Stimulated activated naive CD4-positive, alpha-beta T cell treated with Interleukin-2 at 50 U/mL for 16 hours (primary cell): ENCODE measurements around the gene CCM2L.

ENCODE experiments used
- DNase-seq: peaks from one replicate; lab custom pipeline; 2025; lab: John Stamatoyannopoulos, UW

CCM2L gene

DNA sequence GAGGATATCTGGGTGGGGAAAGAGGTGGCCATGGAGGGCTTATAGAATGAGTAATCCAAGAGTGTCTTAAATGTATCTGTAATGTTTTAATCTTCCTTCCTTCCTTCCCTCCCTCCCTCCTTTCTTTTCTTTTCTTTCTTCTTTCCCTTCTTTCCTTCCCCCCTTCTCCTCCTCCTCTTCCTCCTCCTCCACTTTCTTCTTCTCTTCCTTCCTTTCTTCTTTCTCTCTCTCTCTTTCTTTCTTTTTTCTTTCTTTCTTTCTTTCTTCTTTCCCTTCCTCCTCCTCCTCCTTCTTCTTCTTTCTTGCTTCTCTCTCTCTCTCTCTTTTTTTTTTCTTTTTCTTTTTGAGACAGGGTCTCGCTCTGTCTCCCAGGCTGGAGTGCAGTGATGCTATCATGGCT lies 49.0 kb downstream of the CCM2L start:
- no peak for DNase-seq

DNA sequence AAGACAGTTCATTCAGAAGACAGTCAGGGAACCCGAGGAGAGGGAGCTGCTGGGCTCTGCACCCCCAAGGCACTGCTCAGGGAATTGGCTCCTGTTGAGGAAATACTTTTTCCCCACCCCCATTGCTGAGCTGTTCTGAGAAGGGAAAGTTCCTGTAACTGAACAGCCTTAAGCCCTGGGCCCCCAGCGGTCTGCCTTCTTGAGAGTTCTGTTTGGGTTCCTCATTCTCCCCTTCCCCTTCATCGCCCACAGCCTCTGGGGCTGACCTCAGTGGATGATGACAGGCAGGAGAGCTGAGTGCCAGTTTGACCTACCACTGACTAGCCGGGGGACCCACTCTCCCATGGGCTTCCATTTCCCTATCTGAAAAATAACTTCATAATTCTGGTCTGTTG lies 52.5 kb downstream of the CCM2L start:
- DNase-seq, result no peak

DNA sequence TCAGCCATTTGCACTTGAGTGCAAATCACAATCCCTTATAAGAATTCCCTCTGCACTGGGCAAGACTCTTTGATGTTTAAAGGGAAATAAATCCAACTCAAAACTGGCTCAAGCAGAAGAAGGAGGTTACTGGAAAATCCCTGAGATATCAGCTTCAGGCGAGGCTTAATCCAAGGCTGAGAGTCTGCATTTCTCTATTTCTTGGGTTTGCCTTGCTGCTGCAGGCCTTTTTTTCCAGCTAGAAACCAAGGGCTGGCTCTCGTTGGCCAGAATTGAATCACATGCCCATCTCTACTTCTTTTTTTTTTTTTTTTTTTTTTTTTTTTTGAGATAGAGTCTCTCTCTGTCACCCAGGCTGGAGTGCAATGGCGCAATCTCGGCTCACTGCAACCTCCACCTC lies 53.5 kb downstream of the CCM2L start:
- DNase-seq, result no peak

DNA sequence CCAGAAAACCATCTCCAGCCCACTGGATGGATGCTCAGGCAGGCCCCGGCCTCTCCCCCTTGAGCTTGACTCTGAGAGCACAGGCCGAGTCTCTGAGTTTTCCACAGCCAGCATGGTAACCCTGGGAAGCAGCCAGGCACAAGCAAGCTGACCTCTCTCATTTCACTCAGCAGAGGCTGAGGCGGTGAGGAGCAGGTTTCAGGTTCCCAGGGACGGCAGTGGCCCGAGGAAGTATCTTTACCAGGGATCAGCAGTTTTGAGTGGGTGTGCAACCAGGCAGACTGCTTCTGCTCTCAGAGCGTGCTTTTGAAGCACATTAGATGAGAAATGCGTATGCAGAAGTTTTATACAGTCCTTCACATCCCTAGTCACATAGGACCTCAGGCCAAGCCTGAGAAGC lies 54.4 kb downstream of the CCM2L start:
- no peak for DNase-seq

DNA sequence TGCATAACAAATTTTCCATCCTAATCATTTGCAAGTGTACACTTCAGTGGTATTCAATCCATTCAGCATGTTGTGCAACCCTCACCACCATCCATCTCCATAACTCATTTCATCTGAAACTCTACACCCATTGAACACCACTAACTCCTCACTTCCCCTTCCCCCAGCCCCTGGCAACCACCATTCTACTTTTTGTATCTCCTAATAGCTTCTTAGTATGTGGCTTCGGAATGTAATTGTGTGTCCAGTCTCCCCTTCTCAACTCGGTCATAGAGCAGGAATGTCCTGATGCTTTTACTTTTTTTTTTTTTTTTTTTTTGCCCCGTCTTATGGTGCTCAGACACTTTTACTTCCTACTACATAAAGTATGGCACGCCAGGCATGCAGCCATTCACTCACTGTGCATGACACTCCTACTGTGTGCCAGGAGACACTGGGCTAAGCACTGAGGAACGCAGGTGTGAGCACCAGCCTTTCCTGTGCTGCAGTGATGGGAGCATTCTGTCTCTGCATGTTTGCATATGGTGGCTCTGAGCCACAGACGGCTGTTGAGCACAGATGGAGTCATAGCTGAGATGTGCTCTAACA lies 57.1 kb downstream of the CCM2L start:
- DNase-seq, result no peak

DNA sequence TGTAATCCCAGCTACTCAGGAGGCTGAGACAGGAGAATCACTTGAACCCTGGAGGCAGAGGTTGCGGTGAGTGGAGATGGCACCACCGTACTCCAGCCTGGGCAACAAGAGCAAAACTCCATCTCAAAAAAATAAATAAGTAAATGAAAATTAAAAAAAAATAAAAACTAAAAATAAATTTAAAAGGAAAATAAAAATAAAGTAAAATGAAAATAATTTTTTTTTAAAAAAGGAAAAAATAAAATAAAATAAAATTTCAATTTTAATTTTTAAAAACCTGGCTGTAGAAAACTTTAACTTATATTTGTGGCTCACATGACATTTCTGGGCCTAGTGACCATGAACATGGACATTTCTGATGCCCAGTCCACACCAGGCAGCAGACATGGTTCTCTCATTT lies 57.9 kb downstream of the CCM2L start:
- no peak for DNase-seq

DNA sequence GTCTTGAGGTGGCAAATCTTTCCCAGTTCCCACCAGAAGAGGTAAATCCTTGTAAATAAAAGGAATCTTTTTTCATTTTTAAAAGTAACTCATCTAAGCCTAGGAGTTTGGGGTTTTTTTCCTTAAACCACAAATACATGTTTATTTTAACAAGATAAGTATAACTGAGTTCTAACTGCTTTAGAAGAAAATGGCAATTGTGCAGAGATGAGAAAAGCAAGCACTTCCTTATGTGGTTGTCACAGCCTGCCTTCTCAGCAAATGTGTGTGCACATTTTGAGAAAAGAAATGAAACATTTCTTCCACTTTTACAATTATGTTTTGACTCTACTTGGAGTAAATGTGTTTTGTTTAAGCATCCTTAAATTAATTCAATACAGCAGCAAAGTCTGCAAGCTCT lies 59.5 kb downstream of the CCM2L start:
- DNase-seq, result no peak

DNA sequence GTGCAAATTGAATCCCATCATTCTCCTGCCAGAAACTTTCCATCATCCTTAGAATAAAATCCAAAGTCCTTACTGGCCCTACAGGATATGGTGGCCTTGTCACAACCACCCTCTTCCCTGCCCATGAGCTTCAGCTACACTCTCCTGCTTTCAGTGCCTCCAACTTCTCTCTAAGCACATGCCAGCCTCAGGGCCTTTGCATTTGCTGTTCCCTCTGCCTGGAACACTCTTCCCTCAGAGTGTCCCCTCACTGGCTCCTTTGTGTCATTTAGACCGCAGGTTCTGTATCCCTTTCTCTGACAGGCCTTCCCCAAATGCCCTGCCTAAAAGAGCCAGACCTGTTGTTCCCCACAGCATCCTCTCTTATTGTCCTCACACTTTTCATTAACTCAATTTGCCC lies 60.0 kb downstream of the CCM2L start:
- DNase-seq, result no peak

DNA sequence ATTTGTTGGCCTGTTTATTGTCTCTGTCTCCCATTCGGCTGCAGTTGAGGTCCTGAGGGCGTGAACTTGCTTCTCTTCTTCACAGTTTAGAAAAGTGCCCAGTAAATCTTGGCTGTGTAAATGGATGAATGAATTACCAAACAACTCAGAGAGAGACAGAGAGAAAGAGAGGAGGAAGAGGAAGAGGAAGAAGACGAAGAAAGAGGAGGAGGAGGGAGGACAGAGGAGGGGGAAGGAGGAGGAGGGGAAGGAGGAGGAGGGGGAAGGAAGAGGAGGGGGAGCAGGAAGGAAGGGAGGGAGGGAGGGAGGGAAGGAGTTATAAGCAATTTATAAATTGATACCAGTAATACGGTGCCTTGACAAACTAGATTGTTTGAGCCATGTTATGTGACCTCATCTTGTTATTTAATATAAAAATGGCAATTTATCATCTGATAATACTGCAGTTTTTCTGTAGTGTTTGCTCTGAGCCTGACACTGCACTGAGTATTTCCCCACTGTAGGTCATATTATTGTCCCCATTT lies 60.5 kb downstream of the CCM2L start:
- DNase-seq, result no peak

DNA sequence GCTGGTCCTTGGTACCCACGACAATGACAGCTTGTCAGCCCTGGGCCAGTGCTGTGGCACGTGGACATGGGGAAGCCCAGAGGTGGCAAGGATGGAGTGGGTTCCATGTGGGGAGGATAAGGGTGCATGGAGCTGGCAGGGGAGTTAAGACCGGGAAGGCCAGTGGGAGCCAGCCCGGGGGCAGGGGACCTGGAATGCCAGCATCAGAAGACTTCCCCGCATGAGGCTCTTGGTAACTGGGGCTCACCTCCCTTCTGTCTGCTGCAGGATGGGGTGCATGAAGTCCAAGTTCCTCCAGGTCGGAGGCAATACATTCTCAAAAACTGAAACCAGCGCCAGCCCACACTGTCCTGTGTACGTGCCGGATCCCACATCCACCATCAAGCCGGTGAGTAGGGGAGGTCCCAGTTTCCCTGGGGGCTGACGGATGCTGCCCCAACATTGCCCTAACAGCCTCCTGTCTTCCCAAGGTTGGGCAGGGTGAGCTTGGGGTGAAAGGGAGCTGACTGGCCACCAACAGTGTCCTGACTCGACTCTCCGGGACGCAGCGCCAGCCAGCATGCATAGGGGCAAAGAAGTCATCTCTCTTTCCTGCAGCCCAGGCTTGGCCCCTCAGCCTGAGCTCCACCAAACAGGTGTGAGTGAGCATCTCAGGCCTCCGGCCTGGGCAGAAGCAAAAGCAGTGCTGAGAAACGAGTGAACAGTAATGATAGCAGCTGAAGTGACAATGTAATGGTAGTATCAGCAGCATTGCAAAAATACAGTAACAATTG lies 61.3 kb downstream of the CCM2L start:
- DNase-seq, result no peak

DNA sequence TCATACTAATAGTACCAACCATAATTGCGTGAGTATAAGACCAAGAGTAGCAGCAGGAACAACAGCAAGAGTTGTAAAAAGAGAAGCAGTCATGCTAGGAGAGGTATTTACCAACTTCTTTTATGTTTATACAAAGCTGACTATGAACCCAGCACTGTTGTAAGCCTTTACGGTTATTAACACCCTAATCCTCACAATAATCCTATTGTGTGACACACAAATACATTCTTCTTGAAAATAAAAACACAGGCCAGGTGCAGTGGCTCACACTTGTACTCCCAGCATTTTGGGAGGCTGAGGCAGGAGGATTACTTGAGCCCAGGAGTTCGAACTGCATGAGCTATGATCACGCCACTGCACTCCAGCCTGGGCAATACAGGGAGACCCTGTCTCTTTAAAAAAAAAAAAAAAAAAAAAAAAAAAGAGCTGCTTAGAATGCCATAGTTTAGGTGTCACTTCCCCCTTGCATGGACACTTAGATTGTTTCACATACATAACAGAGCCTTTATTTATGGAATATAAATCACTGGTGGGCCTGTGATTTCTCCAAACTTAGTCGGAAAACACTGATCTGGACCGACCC lies 62.0 kb downstream of the CCM2L start:
- DNase-seq, result no peak

DNA sequence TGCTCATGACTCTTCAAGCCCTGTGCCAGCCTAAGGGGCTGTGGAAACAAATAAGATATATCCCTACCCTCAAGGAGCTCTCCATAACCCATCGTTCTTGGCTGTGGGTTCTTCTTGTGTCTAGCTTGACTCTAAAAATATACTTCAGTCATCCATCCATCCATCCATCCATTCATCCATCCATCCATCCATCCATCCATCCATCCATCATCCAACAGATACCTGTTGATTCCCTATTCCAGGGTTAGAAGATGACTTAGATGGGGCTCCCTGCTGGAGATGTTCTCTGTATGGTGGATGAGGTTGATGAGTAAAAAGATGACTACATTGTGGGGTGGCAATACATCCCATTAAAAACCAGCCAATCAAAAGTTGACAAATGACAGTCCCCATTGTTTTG lies 65.3 kb downstream of the CCM2L start:
- DNase-seq, result no peak

DNA sequence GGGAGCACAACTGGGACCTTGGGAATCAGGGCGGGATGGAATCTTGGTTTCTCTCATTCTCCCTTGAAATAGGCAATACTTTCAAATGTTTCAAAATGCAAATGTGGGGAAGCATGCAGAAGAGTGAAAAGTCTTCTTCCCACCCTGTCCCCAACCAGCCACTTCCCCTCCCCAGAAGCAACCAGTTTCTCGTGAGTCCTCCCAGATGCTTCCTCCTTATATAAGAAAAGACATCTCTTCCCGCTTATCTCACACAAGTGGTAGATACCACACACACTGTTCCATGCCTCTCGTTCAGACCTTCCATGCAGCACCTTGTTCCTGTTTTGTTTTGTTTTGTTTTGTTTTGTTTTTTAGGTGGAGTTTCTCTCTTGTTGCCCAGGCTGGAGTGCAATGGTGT lies 67.0 kb downstream of the CCM2L start:
- DNase-seq, result no peak

DNA sequence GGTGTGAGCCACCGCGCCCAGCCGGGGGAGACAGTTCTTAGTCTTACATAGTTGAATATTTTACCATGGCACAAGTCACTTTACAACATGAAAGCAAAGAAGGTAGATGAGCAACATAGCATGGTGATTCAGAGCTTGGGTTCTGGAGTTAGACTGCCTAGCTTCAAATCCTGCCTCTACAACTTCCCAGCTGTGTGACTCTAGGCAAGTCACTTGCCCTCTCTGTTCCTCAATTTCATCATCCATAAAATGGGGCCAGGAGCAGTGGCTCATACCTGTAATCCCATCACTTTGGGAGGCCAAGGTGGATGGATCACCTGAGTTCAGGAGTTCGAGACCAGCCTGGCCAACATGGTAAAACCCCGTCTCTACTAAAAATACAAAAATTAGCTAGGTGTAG lies 68.1 kb downstream of the CCM2L start:
- DNase-seq, result no peak

DNA sequence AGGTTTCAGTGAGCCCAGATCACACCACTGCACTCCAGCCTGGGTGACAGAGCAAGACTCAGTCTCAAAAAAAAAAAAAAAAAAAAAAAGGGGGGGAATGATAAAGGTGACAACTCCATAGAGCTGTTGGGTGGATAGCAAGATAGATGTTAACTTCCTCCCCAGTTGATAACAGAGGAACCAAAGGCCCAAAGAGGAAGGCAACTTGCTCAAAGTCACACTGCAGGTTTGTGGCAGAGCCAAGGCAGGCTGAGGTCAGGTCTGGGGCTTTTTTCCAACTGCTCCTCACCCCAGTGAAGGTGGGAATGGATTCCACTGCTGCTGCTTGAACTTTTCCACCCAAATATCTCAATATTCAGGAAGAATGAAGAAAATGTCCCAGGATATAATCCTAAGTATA lies 68.6 kb downstream of the CCM2L start:
- DNase-seq, result no peak

DNA sequence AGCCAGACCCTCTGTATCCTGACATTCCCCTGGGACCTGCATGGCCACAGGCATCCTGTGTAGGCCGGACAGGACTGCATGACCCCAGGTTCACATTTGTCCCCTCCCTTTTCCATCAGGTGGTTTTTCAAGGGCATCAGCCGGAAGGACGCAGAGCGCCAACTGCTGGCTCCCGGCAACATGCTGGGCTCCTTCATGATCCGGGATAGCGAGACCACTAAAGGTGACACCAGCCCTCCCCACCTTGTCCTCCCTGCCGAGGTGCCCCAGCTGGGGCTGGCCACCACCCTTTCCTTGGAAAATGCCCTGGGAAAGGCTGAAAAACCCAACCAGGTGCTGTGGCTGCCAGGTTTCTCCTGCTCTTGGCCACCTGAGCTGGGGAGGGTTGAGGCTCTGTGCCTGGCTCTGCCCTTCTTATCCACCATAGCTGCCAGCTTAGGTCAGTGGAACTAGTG lies 69.4 kb downstream of the CCM2L start:
- no peak for DNase-seq

DNA sequence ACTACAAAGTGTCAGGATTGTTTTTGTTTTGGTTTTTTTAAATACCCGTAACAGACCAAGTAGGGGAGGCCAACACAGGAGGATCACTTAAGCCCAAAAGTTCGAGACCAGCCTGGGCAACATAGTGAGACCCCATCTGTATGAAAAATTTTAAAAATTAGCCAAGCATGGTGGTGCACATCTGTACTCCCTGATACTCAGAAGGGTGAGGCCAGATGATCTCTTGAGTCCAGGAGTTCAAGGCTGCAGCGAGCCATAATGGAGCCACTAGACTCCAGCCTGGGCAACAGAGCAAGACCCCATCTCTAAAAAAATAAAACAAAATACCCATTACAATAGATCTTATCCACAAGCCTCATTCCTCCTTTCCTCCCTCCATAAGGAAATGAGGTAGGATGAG lies 70.5 kb downstream of the CCM2L start:
- DNase-seq, result no peak
